HK-2 (cell line): ENCODE data around the gene LSP1.

Source experiments
- DNase-seq: peaks from one replicate; pipeline ENCODE4 v3.0.0-alpha.2; 2018; ENCODE audit not compliant: unreplicated experiment

Gene LSP1

DNA sequence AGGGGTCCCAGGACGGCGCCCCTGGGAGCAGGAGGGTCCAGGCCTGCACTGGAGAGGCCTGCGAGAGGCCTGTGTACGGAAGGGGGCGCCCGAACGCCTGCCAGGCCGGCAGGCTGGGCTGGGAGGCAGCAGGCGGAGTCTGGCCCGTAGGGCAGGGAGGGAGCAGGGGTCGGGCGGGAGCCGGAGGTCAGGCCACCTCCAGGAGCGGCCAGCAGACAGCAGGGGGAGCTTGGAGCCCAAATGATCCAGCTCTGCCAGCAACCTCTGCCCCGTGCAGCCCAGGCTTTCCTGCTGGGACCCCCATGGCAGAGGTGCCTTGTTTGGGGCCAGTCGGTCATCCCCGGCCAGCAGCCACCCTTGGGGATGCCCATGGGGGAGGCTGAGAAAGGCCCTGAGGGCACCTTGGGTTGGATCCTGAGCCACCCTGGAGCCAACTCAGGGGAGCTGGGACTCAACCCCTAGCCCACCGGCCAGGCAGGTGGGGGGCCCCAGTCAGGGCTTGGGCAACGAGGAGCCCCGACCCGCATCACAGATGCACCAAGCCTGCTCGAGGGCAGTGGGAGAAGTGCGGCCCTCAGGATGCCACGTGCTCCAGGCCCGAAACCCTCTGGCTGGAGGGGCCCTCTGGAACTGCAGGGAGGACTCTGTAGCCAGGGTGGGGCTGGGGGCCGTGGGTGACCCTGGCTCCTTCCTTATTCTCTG is 27.7 kb upstream of the LSP1 start:
- no peak for DNase-seq

GRCh38 chr11:1825785-1826451 is 27.0 kb upstream of the LSP1 start:
- DNase-seq = no peak

DNA sequence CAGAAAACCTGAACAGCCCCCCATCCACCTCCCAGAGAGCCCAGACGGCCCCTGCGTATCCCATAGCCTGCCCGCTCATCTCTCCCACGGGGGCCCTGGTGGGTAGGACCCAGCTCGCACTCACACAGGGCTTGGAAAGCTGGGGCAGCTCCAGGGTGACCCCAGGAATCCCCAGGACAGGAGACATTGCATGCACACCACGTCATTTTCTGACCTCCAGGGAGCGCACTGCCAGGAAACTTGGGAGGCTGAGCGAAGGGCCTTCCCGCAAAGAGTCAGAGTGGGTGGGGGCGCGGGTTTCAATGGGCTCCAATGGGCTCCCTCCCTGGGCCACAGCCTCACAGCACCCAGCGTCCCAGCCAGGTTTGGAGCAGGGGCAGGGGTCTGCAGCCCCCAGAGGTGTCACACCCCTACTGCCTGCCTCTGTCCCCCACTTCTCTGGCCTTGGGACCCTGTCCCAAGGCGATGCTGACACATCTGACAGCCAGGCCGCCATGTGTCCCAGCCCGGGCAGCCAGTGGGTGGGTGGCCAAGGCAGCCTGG is 26.3 kb upstream of the LSP1 start:
- DNase-seq = peak; percentile 51

DNA sequence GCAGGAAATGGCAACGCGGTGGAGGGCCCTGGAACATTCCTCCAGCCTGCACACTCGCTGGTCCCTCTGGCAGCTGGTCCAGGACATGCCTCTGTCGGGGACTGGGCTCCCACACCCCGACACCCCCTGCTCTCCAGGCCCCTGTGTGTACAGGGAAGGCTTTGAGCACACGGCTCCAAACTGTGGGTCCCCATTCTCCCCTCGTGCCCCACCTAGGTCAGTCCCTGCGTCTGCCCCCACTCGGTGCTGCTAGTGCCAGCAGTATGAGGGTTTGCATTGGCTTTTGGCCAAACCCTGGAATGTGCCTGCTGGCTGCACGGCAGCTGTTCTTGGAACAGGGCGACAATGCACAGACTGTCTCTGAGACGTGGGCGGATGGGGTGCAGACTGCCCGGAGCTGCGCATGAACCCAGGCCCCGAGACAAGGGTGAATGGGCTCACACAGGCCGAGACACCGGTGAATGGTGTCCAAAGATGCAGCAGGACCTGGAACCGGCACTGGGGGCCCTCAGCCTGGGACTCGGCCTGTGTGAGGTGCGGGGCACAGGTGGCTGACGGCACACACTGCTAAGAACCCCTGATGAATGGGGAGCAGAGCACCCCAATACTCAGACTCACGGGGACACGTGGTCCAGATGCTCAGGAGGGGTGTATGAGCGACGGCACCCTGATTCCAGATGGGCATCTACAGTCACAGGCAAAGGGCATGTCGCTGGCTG is 25.6 kb upstream of the LSP1 start:
- DNase-seq = peak; percentile 62

DNA sequence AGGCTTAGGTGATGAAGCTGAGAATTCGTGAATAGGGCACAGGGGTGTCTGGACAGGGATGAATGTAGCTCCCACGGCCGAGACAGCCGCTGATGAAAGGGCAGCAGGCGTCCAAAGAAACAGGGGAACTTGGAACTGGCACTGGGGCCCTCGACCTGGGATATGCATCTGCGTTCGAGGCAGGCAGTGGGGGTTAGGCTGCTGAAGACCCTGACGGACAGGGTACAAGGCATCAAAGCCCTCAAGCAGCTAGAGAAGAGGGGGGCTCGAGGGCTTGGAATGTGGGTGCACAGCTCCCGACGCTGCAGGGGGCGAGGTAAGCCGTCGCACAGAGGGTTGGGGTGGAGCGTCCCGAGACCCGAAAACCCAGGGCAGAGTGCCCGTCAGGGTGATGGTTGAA is 25.0 kb upstream of the LSP1 start:
- no peak for DNase-seq

DNA sequence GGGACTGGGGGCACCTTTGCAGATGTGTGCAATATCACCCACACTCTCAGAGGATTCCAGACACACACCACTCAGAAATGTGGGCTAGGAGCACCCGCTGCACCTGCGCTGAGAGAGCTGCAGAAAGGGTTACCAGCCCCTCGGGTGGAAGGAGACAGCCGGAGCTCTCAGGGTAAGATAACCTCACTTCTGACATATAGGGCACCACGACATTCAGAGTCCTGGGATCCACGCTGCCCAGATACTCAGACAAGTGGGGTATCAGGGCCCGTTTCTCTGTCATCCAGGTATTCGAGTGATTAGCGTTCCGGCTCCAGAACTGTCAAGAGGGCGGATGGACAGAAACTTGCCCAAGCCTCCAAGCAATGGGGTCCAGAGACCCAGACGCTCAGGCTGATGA is 24.3 kb upstream of the LSP1 start:
- no peak for DNase-seq

- peak; percentile 70 for DNase-seq
Observed at GRCh38 chr11:1829039-1829820, 23.7 kb upstream of the LSP1 start.

GRCh38 chr11:1830004-1830321 is 22.9 kb upstream of the LSP1 start:
- DNase-seq = no peak

GRCh38 chr11:1830322-1831223 is 22.3 kb upstream of the LSP1 start:
- peak; percentile 58 for DNase-seq

DNA sequence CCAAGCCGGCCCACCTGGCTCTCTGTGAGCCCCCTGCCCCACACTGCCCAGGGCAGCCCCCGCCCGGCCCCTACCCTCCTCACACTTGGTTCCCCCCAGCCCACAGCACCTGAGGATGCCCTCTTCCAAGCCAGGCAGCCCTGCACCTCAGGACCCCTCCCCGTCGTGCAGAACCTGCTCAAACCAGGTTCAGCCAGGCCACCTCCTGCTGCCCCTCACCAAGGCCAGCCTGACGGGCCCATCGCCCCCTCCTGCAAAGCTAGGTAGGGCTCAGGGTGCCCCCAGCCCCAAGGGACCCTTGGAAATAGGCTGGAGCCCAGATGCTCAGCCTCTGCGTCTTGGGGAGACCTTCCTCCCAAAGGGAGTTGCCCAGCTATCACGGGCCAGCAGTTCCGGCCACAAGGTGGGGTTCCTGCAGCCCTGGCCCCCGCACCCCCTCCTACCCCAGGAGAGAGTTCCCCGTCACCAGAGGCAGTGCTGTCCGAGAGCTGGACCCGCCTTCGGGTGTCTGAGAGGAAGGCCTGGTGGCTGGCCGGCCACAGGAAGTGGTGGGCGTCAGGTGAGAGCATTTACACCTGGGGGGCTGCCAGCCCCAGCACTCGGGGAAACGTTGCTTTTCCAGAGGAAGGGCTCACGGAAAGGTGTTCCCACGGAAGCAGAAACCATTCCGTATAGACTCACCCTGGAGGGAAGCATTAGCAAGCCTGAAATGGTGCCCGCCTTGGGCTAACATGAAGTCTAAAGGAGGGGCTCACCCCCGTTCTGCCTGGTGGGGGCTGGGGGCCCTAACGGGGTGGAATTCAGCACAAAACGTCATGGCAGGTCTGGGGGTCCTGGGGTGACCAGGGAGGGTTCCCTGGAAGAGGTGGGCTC is 21.3 kb upstream of the LSP1 start:
- DNase-seq = no peak

DNA sequence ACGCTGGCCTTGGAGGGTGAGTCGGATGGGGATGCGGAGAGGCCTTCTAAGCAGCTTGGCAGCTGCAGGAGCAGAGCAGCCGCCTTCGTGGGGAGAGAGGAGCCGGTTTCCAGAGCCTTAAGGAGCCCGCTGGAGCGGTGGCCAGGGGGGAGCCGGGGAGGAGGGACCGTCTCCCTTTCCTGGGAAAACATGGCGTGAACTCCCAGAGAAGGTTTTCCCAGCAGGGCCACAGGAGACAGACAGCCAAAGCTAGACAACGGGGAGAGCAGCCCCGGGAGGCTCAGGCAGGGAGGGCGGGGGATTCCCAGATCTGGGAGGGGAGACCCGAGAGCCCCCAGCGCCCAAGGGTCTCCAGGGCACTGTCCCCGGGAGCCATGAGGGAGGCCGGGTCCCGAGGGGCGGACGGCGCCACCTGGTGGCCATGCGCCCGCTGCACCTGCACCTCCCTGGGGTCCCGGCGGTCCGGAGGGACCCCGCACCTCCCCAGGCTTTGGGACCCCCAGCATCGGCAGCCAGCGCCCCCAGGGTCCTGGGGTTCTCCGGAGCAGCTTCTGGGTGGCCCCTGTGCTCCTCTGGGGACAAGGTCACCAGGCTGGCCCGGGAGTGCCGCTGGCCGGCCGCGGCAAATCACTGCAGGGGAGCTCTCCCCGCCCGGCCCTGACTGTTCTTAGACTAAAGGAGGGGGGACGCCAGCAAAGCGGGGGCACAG is 20.5 kb upstream of the LSP1 start:
- DNase-seq = peak; percentile 42

- no peak for DNase-seq
Observed at GRCh38 chr11:1832920-1833295, 20.0 kb upstream of the LSP1 start.

- DNase-seq = peak; percentile 34
Observed at GRCh38 chr11:1834062-1834610, 18.7 kb upstream of the LSP1 start.

DNA sequence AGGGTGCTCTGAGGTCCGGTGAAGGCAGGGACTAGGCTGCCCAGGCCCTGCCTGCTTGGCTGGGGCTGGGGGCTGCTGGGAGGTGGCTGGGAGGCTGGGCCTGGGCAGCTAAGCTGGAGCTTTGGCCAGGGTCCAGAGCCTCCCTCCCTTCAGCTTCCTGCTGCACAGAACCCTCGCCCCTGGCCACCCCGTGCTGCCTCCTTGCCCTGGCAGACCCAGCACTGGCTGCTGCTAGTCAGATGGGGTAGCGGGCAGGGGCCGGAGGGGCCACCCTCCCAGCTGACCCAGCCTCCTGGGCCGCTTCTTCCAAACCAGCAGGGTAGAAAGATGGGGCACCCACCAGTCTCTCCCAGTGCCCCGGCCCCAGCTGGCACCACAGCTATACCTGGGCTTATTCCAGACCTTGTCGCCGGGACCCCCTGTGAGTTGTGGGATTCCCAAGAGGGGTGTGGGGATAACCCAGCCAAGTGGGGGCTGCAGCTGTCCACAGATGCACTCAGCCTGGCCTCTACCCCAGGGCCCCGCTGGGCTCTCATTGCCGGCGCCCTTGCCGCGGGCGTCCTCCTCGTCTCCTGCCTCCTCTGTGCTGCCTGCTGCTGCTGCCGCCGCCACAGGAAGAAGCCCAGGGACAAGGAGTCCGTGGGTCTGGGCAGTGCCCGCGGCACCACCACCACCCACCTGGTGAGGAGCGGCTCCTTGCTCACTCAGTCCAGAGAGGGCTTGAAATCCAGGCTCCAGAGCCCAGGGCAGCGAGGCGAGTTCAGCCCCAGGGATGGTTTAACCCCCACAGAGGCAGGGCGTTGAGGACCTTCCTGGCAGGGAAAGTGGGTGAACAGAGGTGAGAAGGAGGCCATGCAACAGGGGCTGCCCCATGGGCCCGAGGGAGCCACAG is 17.9 kb upstream of the LSP1 start, which contains the start of gene SYT8:
Gene SYT8 (plus strand): TSS at position 212 of the 892 bp plus-strand sequence. CDS start 116 bp downstream, at position 328.
- no peak for DNase-seq

DNA sequence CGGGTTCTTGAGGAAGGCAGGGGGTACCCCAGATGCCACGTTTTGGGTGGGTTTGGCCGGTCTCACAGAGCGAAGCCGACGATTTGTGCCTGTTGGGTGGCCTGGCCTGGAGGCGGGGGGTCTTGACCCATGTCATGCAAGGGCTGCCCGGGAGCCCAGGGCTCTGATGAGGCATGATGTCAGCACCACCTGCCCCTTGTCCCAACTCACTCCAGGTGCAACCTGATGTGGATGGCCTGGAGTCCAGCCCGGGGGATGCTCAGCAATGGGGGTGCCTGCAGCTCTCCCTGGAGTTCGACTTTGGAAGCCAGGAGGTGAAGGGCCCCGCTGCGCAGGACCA is 17.2 kb upstream of the LSP1 start:
- no peak for DNase-seq

DNA sequence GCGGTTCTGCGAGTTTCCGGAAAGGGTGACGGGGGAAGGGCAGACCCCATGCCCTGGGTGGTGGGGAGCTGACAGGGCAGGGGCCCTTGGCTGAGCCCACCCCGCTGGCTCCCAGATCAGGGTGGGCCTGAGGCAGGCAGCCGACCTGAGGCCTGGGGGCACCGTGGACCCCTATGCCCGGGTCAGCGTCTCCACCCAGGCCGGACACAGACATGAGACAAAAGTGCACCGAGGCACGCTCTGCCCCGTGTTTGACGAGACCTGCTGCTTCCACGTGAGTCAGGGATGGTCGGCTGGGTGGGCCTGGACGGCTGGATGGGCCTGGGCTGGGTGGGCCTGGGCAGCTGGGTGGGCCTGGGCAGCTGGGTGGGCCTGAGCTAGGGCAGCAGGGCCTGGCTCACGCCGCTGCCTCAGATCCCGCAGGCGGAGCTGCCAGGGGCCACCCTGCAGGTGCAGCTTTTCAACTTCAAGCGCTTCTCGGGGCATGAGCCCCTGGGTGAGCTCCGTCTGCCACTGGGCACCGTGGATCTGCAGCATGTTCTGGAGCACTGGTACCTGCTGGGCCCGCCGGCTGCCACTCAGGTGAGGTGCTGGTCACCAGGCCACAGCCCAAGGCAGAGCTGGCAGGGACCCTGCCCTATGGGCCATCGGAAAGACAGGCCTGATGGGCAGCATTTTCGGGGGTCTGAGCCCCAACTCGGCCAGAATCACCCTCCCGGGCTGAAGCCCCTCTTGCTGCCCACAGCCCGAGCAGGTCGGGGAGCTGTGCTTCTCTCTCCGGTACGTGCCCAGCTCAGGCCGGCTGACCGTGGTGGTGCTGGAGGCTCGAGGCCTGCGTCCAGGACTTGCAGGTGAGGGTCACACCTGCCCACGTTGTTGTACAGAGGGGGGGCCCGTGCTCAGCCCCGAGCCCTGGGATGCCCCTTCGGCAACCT is 16.6 kb upstream of the LSP1 start:
- DNase-seq = no peak
